GM15510 (cell line): ENCODE data around the gene IL18BP.

Source experiments
- POLR2A ChIP-seq: IDR thresholded peaks from 3 replicates; pipeline ENCODE4 v1.6.1; 2011; ENCODE audit warnings: borderline replicate concordance; ENCODE audit not compliant: insufficient read length; ENCODE audit errors: extremely low read depth

Gene IL18BP

GRCh38 chr11:72002841-72003775 lies 4.4 kb downstream of the IL18BP start:
- TF ChIP-seq POLR2A = peak; percentile 28

- no peak for TF ChIP-seq POLR2A
Measured at GRCh38 chr11:72003776-72004171, 5.1 kb downstream of the IL18BP start.

DNA sequence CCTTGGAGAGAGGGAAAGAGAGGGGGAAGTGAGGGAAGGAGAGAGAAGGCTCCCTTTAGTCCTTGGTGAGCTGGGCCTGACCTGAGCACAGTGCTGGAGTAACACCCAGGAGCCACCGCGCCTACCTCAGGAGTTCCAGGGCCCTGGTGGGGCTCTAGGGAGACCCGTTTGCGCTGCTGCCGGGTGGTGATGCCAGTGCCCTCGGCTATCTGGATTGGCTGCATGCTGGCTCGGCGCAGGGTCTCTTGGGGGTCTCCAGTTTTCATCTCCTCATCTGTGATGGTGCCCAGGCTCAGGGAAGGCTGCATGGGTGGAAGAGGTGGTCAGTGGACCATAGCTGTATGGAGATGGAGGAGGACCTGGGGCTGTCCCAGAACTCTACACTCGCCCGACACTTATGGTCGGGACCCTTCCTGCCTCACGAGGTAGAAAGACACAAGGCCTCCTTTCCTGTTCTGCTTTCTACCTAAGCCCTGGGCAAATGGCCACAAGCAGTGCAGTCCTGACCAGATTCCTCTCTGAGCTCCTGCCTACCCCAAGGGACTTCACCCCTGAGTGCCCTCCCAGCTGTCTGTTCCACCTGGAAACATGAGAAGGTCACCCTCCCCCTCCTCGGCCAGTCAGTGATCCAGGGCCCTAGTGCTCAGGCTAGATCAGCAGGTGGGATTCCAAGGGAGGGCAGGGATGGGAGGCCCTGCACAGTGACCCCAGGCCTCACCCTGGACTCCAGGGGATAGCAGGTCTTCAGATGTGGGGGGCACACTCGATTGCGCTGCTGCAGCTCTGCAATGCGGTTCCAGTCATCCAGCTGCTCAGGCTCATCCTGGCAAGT lies 6.0 kb downstream of the IL18BP start:
- no peak for TF ChIP-seq POLR2A

DNA sequence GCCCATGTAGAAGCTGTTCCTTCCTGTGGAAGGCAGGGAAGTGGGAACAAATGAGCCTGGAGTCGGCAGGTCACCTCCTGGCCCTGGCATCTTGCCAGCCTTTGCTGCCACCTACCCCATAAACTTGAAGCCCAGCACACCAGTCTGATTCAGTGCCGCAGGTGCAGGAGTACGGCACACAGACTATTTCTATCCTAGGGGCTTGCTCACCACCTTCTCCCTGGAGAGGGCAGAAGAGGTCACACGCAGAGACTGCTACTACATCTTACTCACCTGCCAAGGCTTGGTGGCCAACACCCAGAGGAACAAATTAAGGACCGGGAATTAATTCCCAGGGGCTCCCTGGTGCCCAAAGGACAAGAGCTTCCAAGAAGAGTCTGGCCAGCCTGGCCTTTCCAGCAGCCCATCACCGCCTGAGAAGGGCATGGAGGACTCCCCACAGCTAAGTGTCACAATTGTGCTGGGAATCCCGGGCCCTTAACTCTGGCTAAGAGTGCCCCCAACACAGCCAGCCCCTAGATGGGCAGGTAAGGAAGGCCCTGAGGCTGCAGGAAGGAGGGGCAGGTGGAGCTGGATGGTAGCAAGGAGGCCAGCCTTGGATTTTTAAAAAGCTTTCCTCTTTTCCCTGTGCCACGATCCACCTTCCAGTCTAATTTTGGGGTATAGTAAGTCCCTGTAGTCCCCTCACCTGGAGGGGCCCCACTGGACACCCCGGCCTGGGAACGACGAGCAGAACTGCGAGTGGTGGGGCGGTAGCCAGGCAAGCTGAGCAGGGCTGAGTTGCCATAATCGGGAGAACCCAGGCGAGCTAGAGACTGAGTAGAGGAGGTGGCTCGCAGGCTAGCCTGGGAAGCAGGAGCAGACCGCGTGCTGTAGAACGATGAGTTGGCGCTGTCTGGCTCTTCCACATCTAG lies 6.9 kb downstream of the IL18BP start:
- no peak for TF ChIP-seq POLR2A

- no peak for TF ChIP-seq POLR2A
Measured at GRCh38 chr11:72006309-72007088, 7.8 kb downstream of the IL18BP start.

- peak; percentile 14 for TF ChIP-seq POLR2A
Measured at GRCh38 chr11:72007089-72007476, 8.4 kb downstream of the IL18BP start.

- no peak for TF ChIP-seq POLR2A
Measured at GRCh38 chr11:72007587-72007986, 8.9 kb downstream of the IL18BP start.

DNA sequence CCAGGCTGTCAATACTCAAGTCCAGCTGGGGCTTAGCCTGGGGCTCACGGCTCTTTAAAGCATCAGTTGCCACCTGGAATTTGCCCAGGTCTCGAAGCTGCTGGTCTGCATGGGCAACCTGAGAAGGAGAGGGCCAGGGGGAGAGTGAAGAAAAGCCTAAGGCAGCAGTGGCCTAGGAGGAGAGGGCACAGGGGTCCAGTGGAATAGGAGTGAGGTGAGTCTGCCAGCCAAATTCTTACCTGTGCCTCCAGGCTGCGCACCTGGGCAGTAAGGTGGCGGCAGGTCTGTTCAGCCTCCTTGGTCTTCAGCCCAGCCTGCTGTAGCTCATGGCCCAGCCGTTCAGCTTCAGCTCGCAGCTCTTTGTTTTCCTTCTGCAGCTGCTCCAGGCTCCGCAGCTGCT lies 10.0 kb downstream of the IL18BP start:
- TF ChIP-seq POLR2A = peak; percentile 11

GRCh38 chr11:72009156-72009555 lies 10.4 kb downstream of the IL18BP start:
- TF ChIP-seq POLR2A = no peak

GRCh38 chr11:72010529-72011233 lies 12.0 kb downstream of the IL18BP start:
- no peak for TF ChIP-seq POLR2A

DNA sequence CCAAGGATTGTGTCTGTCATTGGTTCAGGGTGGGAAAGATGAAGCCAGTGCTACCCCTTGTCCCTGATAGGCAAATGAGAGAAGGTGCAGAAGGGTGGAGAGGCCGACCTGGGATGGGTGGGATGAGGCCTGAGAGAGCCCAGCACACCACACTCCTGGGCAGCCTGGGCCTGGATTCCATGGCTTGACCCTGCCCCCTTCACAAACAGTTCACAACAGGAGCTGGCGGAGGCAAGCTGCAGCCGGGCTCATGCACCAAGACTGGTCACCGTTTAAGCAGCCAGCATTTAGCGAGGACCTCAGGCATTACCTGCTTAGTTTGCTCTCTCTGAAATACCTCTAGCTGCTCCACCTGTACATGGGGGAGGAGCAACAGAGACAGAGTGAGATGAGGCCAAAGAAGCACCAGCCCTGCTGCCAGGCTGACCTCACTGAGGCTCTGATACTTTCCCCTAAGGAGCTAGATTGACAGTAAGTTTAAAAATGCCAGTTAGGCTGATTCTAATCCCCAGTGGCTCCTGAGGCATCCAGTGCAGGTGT lies 13.5 kb downstream of the IL18BP start:
- no peak for TF ChIP-seq POLR2A

- no peak for TF ChIP-seq POLR2A
Measured at GRCh38 chr11:72012897-72013721, 14.4 kb downstream of the IL18BP start.

DNA sequence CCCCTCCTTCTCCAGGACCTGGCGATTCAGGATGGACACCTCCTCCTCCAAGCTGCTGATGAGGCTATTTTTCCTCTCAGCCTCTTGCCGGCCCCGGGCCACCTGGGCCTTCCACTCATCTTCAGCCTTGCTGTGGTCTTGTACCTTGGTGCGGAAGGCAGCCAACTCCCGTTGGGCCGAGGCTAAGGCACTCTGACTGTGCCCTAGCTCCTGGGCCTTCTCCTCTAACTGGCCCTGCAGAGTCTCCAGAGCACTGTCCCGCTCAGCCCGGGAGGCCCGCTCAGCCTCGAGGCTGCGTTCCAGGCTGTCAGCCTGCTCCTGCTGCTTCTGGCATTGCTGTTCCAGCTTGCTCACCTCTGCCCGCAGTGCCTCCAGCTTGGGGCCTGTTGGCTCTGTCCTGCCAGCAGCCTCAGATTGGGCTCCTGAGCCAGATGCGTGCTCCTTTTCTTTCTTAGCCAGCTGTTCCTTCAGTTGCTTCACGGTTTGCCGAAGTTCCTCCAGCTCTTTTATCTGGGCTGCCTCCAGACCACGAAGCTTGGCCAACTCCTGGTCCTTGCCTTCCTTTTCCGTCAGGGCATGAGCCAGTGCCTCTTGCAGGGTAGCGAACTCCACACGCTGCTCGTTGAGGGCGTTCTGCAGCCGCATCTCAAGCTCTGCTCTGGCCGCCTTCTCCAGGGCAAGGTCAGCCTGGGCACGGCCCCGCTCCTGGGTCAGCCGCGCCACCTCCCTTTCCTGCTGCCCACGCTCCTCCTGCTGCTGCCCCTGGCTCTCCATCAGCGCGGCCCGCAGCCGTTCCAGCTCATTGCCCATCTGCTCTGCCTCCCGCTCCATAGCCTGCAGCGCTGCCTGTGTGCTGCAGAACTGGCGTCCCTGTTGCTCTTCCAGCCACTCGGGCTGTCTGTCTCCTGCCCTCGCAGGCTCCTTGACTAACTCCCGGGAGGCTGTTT lies 15.3 kb downstream of the IL18BP start:
- TF ChIP-seq POLR2A = no peak
